ENCODE measurements around the gene CRISPLD2.

DNA sequence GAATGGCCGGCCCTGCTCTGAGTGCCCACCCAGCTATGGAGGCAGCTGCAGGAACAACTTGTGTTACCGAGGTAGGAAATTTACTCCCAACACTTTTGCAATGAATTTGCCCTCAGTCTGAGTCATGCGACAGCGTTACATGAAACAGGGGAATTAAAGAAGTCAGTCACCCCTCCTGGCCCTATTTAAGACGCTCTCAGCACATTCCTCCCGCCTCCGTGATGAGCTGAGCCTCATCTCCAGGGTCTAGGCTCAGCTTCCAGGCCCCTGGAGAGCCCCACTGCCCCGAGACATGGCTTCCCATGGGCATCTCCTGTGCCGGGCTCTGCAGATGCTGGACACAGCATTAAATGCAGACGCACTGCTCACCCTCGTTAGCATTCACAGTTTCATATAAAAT is 35.0 kb downstream of the CRISPLD2 start:
- TF ChIP-seq, protein P1, sequence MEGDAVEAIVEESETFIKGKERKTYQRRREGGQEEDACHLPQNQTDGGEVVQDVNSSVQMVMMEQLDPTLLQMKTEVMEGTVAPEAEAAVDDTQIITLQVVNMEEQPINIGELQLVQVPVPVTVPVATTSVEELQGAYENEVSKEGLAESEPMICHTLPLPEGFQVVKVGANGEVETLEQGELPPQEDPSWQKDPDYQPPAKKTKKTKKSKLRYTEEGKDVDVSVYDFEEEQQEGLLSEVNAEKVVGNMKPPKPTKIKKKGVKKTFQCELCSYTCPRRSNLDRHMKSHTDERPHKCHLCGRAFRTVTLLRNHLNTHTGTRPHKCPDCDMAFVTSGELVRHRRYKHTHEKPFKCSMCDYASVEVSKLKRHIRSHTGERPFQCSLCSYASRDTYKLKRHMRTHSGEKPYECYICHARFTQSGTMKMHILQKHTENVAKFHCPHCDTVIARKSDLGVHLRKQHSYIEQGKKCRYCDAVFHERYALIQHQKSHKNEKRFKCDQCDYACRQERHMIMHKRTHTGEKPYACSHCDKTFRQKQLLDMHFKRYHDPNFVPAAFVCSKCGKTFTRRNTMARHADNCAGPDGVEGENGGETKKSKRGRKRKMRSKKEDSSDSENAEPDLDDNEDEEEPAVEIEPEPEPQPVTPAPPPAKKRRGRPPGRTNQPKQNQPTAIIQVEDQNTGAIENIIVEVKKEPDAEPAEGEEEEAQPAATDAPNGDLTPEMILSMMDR (IDR thresholded peaks at IDR 0.05; ENCODE audit: poor library complexity, severe bottlenecking) = no peak
- TF ChIP-seq, protein P2, sequence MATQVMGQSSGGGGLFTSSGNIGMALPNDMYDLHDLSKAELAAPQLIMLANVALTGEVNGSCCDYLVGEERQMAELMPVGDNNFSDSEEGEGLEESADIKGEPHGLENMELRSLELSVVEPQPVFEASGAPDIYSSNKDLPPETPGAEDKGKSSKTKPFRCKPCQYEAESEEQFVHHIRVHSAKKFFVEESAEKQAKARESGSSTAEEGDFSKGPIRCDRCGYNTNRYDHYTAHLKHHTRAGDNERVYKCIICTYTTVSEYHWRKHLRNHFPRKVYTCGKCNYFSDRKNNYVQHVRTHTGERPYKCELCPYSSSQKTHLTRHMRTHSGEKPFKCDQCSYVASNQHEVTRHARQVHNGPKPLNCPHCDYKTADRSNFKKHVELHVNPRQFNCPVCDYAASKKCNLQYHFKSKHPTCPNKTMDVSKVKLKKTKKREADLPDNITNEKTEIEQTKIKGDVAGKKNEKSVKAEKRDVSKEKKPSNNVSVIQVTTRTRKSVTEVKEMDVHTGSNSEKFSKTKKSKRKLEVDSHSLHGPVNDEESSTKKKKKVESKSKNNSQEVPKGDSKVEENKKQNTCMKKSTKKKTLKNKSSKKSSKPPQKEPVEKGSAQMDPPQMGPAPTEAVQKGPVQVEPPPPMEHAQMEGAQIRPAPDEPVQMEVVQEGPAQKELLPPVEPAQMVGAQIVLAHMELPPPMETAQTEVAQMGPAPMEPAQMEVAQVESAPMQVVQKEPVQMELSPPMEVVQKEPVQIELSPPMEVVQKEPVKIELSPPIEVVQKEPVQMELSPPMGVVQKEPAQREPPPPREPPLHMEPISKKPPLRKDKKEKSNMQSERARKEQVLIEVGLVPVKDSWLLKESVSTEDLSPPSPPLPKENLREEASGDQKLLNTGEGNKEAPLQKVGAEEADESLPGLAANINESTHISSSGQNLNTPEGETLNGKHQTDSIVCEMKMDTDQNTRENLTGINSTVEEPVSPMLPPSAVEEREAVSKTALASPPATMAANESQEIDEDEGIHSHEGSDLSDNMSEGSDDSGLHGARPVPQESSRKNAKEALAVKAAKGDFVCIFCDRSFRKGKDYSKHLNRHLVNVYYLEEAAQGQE (IDR thresholded peaks at IDR 0.05; ENCODE audit: borderline replicate concordance) = no peak
- no peak for TF ChIP-seq EZH2 (IDR thresholded peaks at IDR 0.05; ENCODE audit: borderline replicate concordance, insufficient read depth, low read length, poor library complexity, severe bottlenecking)
- TF ChIP-seq EP300 (conservative IDR thresholded peaks at IDR 0.05; ENCODE audit: poor library complexity, severe bottlenecking) = no peak
- TF ChIP-seq POLR2AphosphoS5 (IDR thresholded peaks at IDR 0.05) = no peak
- TF ChIP-seq SMC3 (conservative IDR thresholded peaks at IDR 0.05; ENCODE audit: poor library complexity) = no peak
